Activated B cell treated with CpG ODN at 0.5 μM for 24 hours (primary cell): ENCODE measurements around the gene UBR4. TPM values are rescaled to one million over a fixed set of nuclear protein-coding genes. Genes with fewer than 3 reads are reported as not detected.
A peak's percentile ranks its signal among the peaks of the same experiment; 100 is the strongest.

Source experiments
- ATAC-seq: fragments of 200-7000 bp; cut with Tn5 transposase; one replicate; pipeline ENCODE4 v1.10.0; 2021; ENCODE audit warnings: low read depth, mild to moderate bottlenecking, moderate library complexity
- CTCF ChIA-PET: fragments of 350-600 bp; sonication (Branson Sonifier 250); formaldehyde crosslinking; loops from one replicate; lab custom pipeline; 2021; ENCODE audit warnings: antibody characterized with exemption; lab: Charles Lee
- POLR2A ChIA-PET: fragments of 350-600 bp; sonication (Branson Sonifier 250); formaldehyde crosslinking; loops from one replicate; lab custom pipeline; 2021; ENCODE audit warnings: antibody characterized with exemption; lab: Charles Lee
- DNase-seq: peaks from one replicate; pipeline ENCODE4 v3.0.0; 2022
- H3K27ac Mint-ChIP-seq: one replicate; pipeline ENCODE4 v1.8.0; 2020; ENCODE audit warnings: mixed read lengths
- H3K27me3 Mint-ChIP-seq: one replicate; pipeline ENCODE4 v1.8.0; 2021; ENCODE audit warnings: mixed read lengths
- H3K36me3 Mint-ChIP-seq: one replicate; pipeline ENCODE4 v1.8.0; 2021; ENCODE audit warnings: low read depth, mixed read lengths
- H3K4me1 Mint-ChIP-seq: one replicate; pipeline ENCODE4 v1.8.0; 2021; ENCODE audit warnings: mixed read lengths
- H3K4me3 Mint-ChIP-seq: one replicate; pipeline ENCODE4 v1.8.0; 2020; ENCODE audit warnings: mild to moderate bottlenecking, mixed read lengths
- H3K9me3 Mint-ChIP-seq: one replicate; pipeline ENCODE4 v1.8.0; 2020; ENCODE audit warnings: mixed read lengths
- intact Hi-C: fragments of 100-400 bp; cut with micrococcal nuclease; formaldehyde crosslinking; loops from one replicate; pipeline ENCODE4 v1.15.1; 2024
- total RNA-seq: library from RNA; stranded (reverse); gene quantifications from 2 replicates; pipeline ENCODE4 v1.2.3, GENCODE V29; 2022
- TF ChIP-seq, protein P1 (sequence below): fragments of 200-600 bp; IDR thresholded peaks from one replicate; pipeline ENCODE4 v1.8.0; 2022; ENCODE audit warnings: antibody characterized with exemption, mild to moderate bottlenecking

Gene UBR4
- total RNA-seq, 1 donor from 2014 or later: 262 TPM

DNA sequence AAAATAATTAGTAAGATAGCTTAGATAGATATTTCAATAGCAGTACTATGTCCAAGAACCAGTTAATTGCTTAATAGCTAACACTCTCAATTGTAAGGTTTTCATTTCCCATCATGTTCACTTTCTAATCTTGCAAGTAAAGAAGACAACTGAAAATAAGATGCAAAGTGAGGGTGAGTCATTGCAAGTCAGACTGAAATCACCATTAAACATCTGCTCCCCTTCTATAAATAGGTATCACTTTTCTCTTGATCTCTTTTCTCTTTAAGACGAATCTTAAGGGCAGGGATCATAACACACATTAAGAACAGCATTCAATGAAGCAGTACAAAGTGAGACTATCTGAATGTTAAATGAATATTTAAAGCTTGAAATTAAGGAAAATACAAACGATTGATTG lies 40.4 kb downstream of the UBR4 start:
- H3K4me1 Mint-ChIP-seq: peaks cover 11% of the 10 kb centered on the region
- H3K27ac Mint-ChIP-seq: peak overlapping the region; percentile 36
- H3K27me3 Mint-ChIP-seq: no peaks in the 10 kb centered on the region
- H3K36me3 Mint-ChIP-seq: peaks cover 95% of the 10 kb centered on the region
- no peaks in the 10 kb centered on the region for H3K9me3 Mint-ChIP-seq
- TF ChIP-seq, protein P1, sequence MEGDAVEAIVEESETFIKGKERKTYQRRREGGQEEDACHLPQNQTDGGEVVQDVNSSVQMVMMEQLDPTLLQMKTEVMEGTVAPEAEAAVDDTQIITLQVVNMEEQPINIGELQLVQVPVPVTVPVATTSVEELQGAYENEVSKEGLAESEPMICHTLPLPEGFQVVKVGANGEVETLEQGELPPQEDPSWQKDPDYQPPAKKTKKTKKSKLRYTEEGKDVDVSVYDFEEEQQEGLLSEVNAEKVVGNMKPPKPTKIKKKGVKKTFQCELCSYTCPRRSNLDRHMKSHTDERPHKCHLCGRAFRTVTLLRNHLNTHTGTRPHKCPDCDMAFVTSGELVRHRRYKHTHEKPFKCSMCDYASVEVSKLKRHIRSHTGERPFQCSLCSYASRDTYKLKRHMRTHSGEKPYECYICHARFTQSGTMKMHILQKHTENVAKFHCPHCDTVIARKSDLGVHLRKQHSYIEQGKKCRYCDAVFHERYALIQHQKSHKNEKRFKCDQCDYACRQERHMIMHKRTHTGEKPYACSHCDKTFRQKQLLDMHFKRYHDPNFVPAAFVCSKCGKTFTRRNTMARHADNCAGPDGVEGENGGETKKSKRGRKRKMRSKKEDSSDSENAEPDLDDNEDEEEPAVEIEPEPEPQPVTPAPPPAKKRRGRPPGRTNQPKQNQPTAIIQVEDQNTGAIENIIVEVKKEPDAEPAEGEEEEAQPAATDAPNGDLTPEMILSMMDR: no peak
- intact Hi-C loops: no loop called here
- ATAC-seq (peak; percentile 50), DNase-seq (no peak)
- H3K4me3 Mint-ChIP-seq: no peak overlapping the region
- POLR2A ChIA-PET: interaction anchor here (0.8 kb wide), 1 partner anchor 142 kb away, joined by 3 read pairs; the partner anchor contains the start of genes AKR7A2 and SLC66A1
- CTCF ChIA-PET: interaction anchor here (1.0 kb wide), 1 partner anchor 10 kb away, joined by 4 read pairs; no protein-coding TSS in a partner anchor

- no peak overlapping the region for H3K27ac Mint-ChIP-seq
- ChIA-PET POLR2A (no interaction called here), CTCF (interaction anchor here (0.6 to 1.4 kb wide), 2 partner anchors 12 to 62 kb away, joined by 3 read pairs; no protein-coding TSS in a partner anchor)
- TF ChIP-seq, protein P1: no peak
- peaks cover 11% of the 10 kb centered on the region for H3K4me1 Mint-ChIP-seq
- DNase-seq: no peak
- intact Hi-C loops: no loop called here
- no peak overlapping the region for H3K4me3 Mint-ChIP-seq
- no peak for ATAC-seq
- no peaks in the 10 kb centered on the region for H3K9me3 Mint-ChIP-seq
- no peaks in the 10 kb centered on the region for H3K27me3 Mint-ChIP-seq
- H3K36me3 Mint-ChIP-seq: peaks cover 96% of the 10 kb centered on the region
Observed at GRCh38 chr1:19167140-19167539, 42.9 kb downstream of the UBR4 start.

DNA sequence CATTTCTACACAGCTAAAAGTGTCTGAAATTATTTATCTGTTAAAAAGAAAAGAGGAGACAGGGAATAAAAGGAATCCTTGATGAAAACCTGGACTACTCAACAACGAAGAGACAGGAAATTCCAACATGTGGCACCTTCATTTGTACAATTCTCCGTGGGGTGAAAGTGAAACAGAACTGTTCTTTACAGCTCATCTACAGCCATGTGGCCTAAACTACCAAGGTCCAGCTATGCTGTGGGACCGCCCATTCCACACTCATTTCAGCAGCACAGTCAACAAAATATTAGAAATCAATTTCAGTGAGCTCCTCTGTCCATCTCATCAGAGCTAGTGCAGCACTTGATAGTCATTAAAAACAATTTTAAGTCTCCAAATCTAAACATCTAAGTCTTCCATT lies 44.0 kb downstream of the UBR4 start:
- Mint-ChIP-seq H3K4me3 (no peak overlapping the region), H3K4me1 (peaks cover 11% of the 10 kb centered on the region), H3K27me3 (no peaks in the 10 kb centered on the region), H3K27ac (peak overlapping the region; percentile 12), H3K36me3 (peaks cover 97% of the 10 kb centered on the region), H3K9me3 (no peaks in the 10 kb centered on the region)
- CTCF ChIA-PET: interaction anchor here (1.2 to 1.4 kb wide), 2 partner anchors 13 to 253 kb away, joined by 3 read pairs; no protein-coding TSS in a partner anchor
- TF ChIP-seq, protein P1: no peak
- DNase-seq: no peak
- no peak for ATAC-seq
- POLR2A ChIA-PET: interaction anchor here (0.6 to 0.7 kb wide), 3 partner anchors 24 to 960 kb away, joined by 3 to 11 read pairs (median 11); no protein-coding TSS in a partner anchor
- intact Hi-C loops: no loop called here

DNA sequence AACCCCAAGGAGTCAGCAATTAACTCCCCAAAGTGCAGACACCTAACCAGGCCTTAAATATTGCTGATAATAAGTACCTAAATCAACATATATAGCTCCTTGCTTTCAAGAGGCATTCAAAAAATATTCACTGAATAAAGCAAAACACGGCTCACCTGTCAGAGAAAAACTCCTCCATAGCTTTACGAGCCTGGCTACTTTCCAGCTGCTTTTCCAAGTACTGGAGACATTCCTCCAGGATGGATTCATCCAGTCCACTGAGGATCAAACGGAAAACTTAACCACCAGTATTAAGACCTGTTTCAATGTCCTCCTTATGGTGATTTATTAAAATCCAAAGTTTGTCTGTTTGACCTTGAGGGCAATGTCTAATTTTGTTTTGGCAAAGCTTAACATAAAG lies 44.6 kb downstream of the UBR4 start:
- no peaks in the 10 kb centered on the region for H3K9me3 Mint-ChIP-seq
- H3K4me3 Mint-ChIP-seq: no peak overlapping the region
- TF ChIP-seq, protein P1: no peak
- DNase-seq (no peak), ATAC-seq (no peak)
- no peaks in the 10 kb centered on the region for H3K27me3 Mint-ChIP-seq
- ChIA-PET POLR2A (interaction anchor here (0.6 to 0.7 kb wide), 2 partner anchors 24 to 960 kb away, joined by 3 to 11 read pairs; no protein-coding TSS in a partner anchor), CTCF (interaction anchor here (1.2 kb wide), 1 partner anchor 253 kb away, joined by 3 read pairs; no protein-coding TSS in a partner anchor)
- intact Hi-C loops: no loop called here
- H3K27ac Mint-ChIP-seq: no peak overlapping the region
- H3K36me3 Mint-ChIP-seq: peaks cover 97% of the 10 kb centered on the region
- H3K4me1 Mint-ChIP-seq: peaks cover 11% of the 10 kb centered on the region

- Mint-ChIP-seq H3K27ac (no peak overlapping the region), H3K4me3 (no peak overlapping the region), H3K9me3 (no peaks in the 10 kb centered on the region), H3K4me1 (peaks cover 3% of the 10 kb centered on the region), H3K27me3 (no peaks in the 10 kb centered on the region), H3K36me3 (peaks cover 97% of the 10 kb centered on the region)
- ATAC-seq: no peak
- TF ChIP-seq, protein P1: no peak
- ChIA-PET POLR2A (no interaction called here), CTCF (interaction anchor here (1.1 to 1.3 kb wide), 2 partner anchors 9 to 10 kb away, joined by 3 read pairs; no protein-coding TSS in a partner anchor)
- DNase-seq: no peak
- intact Hi-C loops: no loop called here
Observed at GRCh38 chr1:19164274-19165015, 45.6 kb downstream of the UBR4 start.
